HepG2 (cell line): ENCODE data around the gene PRMT5. TPM values are rescaled to one million over a fixed set of nuclear protein-coding genes. Genes with fewer than 3 reads are reported as not detected.

Experiments used
- E2F1 ChIP-seq: sonication (generic); formaldehyde crosslinking; IDR thresholded peaks from 2 replicates; pipeline ENCODE4 v1.5.0; 2020; ENCODE audit warnings: missing genetic modification reagents
- FOSL2 ChIP-seq: sonication (generic); formaldehyde crosslinking; IDR thresholded peaks from 2 replicates; pipeline ENCODE4 v1.4.0; 2020; ENCODE audit warnings: missing genetic modification reagents
- HMGXB4 ChIP-seq, 2 experiments: sonication (generic) in 1 of 2; formaldehyde crosslinking in 1 of 2; IDR thresholded peaks; 2 replicates each; pipeline versions ENCODE4 v1.4.0 to v1.6.1; 2018 to 2020; ENCODE audit warnings: missing genetic modification reagents in 2 of 2, borderline replicate concordance in 1 of 2, low read depth in 1 of 2, mild to moderate bottlenecking in 1 of 2, missing biosample characterization in 1 of 2
- HNF1B ChIP-seq: sonication (generic); formaldehyde crosslinking; IDR thresholded peaks from 2 replicates; pipeline ENCODE4 v1.5.1; 2020; ENCODE audit warnings: mild to moderate bottlenecking, moderate library complexity, missing genetic modification reagents
- JUN ChIP-seq: sonication (generic); formaldehyde crosslinking; IDR thresholded peaks from 2 replicates; pipeline ENCODE4 v1.4.0; 2020; ENCODE audit warnings: mild to moderate bottlenecking, missing genetic modification reagents
- KLF6 ChIP-seq: IDR thresholded peaks from 2 replicates; pipeline ENCODE4 v1.8.0; 2016; ENCODE audit warnings: missing biosample characterization, missing genetic modification reagents
- NKX3-1 ChIP-seq: sonication (generic); formaldehyde crosslinking; IDR thresholded peaks from 2 replicates; pipeline ENCODE4 v1.5.0; 2020; ENCODE audit warnings: missing genetic modification reagents
- POGZ ChIP-seq: sonication (generic); formaldehyde crosslinking; IDR thresholded peaks from 2 replicates; pipeline ENCODE4 v1.4.0; 2020; ENCODE audit warnings: mild to moderate bottlenecking, missing genetic modification reagents
- RXRB ChIP-seq: IDR thresholded peaks from 2 replicates; pipeline ENCODE4 v1.6.1; 2016; ENCODE audit warnings: borderline replicate concordance, missing genetic modification reagents, missing compliant biosample characterization
- SMYD3 ChIP-seq: sonication (generic); formaldehyde crosslinking; IDR thresholded peaks from 2 replicates; pipeline ENCODE4 v1.8.1; 2023; ENCODE audit warnings: mild to moderate bottlenecking, missing genetic modification reagents
- TARDBP ChIP-seq: sonication (generic); formaldehyde crosslinking; IDR thresholded peaks from 2 replicates; pipeline ENCODE4 v1.8.0; 2022; ENCODE audit warnings: mild to moderate bottlenecking, missing genetic modification reagents
- THAP9 ChIP-seq: sonication (generic); formaldehyde crosslinking; IDR thresholded peaks from 2 replicates; pipeline ENCODE4; 2020; ENCODE audit warnings: missing genetic modification reagents, mild to moderate bottlenecking, borderline replicate concordance
- ZBTB20 ChIP-seq: sonication (generic); formaldehyde crosslinking; IDR thresholded peaks from 2 replicates; pipeline ENCODE4 v1.8.1; 2023; ENCODE audit warnings: missing genetic modification reagents, low read depth, mild to moderate bottlenecking, borderline replicate concordance
- ZHX1 ChIP-seq: sonication (generic); formaldehyde crosslinking; IDR thresholded peaks from 2 replicates; pipeline ENCODE4 v1.8.1; 2022; ENCODE audit warnings: low read depth, mild to moderate bottlenecking, missing genetic modification reagents
- ZNF367 ChIP-seq: sonication (generic); formaldehyde crosslinking; IDR thresholded peaks from 2 replicates; pipeline ENCODE4 v1.4.0; 2020; ENCODE audit warnings: missing genetic modification reagents, borderline replicate concordance
- polyA plus RNA-seq, 8 experiments: library from polyadenylated mRNA; depleted of rRNA in 3 of 8; stranded (reverse) in 7 of 8; unstranded in 1 of 8; fragments of >200 nt; fragmentation: Illumina TruSeq in 4 of 8; extraction: Trizol in 4 of 8; gene quantifications; 2 replicates each; pipeline versions ENCODE4 v1.2.1 to v1.2.3, GENCODE V29; 2011 to 2016; ENCODE audit warnings: low read depth in 4 of 8, missing spikeins in 1 of 8, mixed read lengths in 1 of 8; ENCODE audit not compliant: insufficient read depth in 1 of 8
- total RNA-seq, 5 experiments: library from RNA; depleted of rRNA; stranded (reverse); fragments of >200 nt; fragmentation: Illumina TruSeq; extraction: Trizol; gene quantifications; 2 replicates each; pipeline ENCODE4 v1.2.3, GENCODE V29; 2016; ENCODE audit warnings: low read depth in 1 of 5

PRMT5 gene
- total and polyA plus RNA-seq, 2 of the 13 experiments (the other 11 are each of a cell fraction or from before 2014, with no cell fraction given) = 210 to 354 TPM

- TF ChIP-seq ZBTB20 (CRISPR knock-in tag) = peak; percentile 86; the same call in 1 of the 2 replicates
- peak; percentile 80 for TF ChIP-seq TARDBP (CRISPR knock-in tag)
- TF ChIP-seq ZHX1 = peak; percentile 77; the same call in 1 of the 2 replicates
- 0 out of 2 replicates have a peak, but pooled peaks have one; percentile 37 for TF ChIP-seq NKX3-1
- TF ChIP-seq HMGXB4 (CRISPR knock-in tag; IDR thresholded peaks at IDR 0.05; ENCODE audit: borderline replicate concordance in 1 of 2, low read depth in 1 of 2) = peak in 1 of 2 experiments; percentile 21; a peak in 1 of 4 replicates
- 0 out of 2 replicates have a peak, but pooled peaks have one; percentile 14 for TF ChIP-seq JUN (CRISPR knock-in tag)
- 0 out of 2 replicates have a peak, but pooled peaks have one; percentile 38 for TF ChIP-seq E2F1 (CRISPR knock-in tag)
- TF ChIP-seq SMYD3 (CRISPR knock-in tag) = peak; percentile 80; the same call in 1 of the 2 replicates
- peak; percentile 48; the same call in 1 of the 2 replicates for TF ChIP-seq THAP9 (CRISPR knock-in tag)
- TF ChIP-seq HNF1B (CRISPR knock-in tag) = peak; percentile 61
- TF ChIP-seq KLF6 (CRISPR knock-in tag) = peak; percentile 68; the same call in 1 of the 2 replicates
- 0 out of 2 replicates have a peak, but pooled peaks have one; percentile 79 for TF ChIP-seq ZNF367
- peak; percentile 70 for TF ChIP-seq FOSL2
- TF ChIP-seq POGZ (CRISPR knock-in tag) = peak; percentile 88
- peak; percentile 86 for TF ChIP-seq RXRB
Observed at GRCh38 chr14:22965916-22966782, 37.0 kb upstream of the PRMT5 start (continued).
